T-helper 9 cell (primary cell): ENCODE measurements around the gene GALM.
"Not testable (repeated sequence)": the region's sequence is repeated elsewhere in the genome, so short reads cannot be mapped to it uniquely, and the experiment has no call there.

Source experiments
- DNase-seq: peaks from one replicate; pipeline ENCODE4 v3.0.0-alpha.2; 2020

GALM gene

GRCh38 chr2:38712871-38713270 lies 47.0 kb downstream of the GALM start:
- no peak for DNase-seq

GRCh38 chr2:38713338-38713737 lies 47.4 kb downstream of the GALM start:
- no peak for DNase-seq

GRCh38 chr2:38714941-38715340 lies 49.0 kb downstream of the GALM start:
- DNase-seq: not testable (repeated sequence)

- no peak for DNase-seq
Observed at GRCh38 chr2:38716185-38716584, 50.3 kb downstream of the GALM start.

GRCh38 chr2:38718601-38719000 lies 52.7 kb downstream of the GALM start:
- DNase-seq: no peak

- DNase-seq: no peak
Observed at GRCh38 chr2:38719706-38720105, 53.8 kb downstream of the GALM start.

- no peak for DNase-seq
Observed at GRCh38 chr2:38720613-38721241, 54.8 kb downstream of the GALM start.

- no peak for DNase-seq
Observed at GRCh38 chr2:38722271-38723061, 56.6 kb downstream of the GALM start.

- no peak for DNase-seq
Observed at GRCh38 chr2:38723173-38723572, 57.3 kb downstream of the GALM start.

GRCh38 chr2:38727661-38728060 lies 61.7 kb downstream of the GALM start:
- DNase-seq: no peak

GRCh38 chr2:38728694-38729093 lies 62.8 kb downstream of the GALM start:
- no peak for DNase-seq

GRCh38 chr2:38731090-38731489 lies 65.2 kb downstream of the GALM start:
- no peak for DNase-seq

GRCh38 chr2:38731684-38732221 lies 65.8 kb downstream of the GALM start:
- no peak for DNase-seq

GRCh38 chr2:38733300-38733971 lies 67.5 kb downstream of the GALM start:
- no peak for DNase-seq

- no peak for DNase-seq
Observed at GRCh38 chr2:38734299-38735058, 68.6 kb downstream of the GALM start.

GRCh38 chr2:38735999-38736320 lies 70.0 kb downstream of the GALM start:
- DNase-seq: no peak

GRCh38 chr2:38737000-38737698 lies 71.2 kb downstream of the GALM start:
- DNase-seq: not testable (repeated sequence)

- DNase-seq: no peak
Observed at GRCh38 chr2:38737925-38738324, 72.0 kb downstream of the GALM start.

GRCh38 chr2:38739524-38739923 lies 73.6 kb downstream of the GALM start:
- no peak for DNase-seq

GRCh38 chr2:38740851-38741731 lies 75.2 kb downstream of the GALM start:
- DNase-seq: peak; percentile 23
